HT1080 (cell line): ENCODE measurements around the gene C1orf167. TPM values are rescaled to one million over a fixed set of nuclear protein-coding genes. Genes with fewer than 3 reads are reported as not detected.

ENCODE experiments used
- DNase-seq: peaks from one replicate; pipeline ENCODE4 v3.0.0-alpha.2; 2015; ENCODE audit warnings: low read depth
- total RNA-seq: library from RNA; depleted of rRNA; stranded (reverse); fragments of >200 nt; shearing (Covaris generic); gene quantifications from 2 replicates; pipeline ENCODE4 v1.2.3, GENCODE V29; 2014; rRNA removed

The C1orf167 gene
- total RNA-seq, 1 experiment from 2014 or later, result not detected

DNA sequence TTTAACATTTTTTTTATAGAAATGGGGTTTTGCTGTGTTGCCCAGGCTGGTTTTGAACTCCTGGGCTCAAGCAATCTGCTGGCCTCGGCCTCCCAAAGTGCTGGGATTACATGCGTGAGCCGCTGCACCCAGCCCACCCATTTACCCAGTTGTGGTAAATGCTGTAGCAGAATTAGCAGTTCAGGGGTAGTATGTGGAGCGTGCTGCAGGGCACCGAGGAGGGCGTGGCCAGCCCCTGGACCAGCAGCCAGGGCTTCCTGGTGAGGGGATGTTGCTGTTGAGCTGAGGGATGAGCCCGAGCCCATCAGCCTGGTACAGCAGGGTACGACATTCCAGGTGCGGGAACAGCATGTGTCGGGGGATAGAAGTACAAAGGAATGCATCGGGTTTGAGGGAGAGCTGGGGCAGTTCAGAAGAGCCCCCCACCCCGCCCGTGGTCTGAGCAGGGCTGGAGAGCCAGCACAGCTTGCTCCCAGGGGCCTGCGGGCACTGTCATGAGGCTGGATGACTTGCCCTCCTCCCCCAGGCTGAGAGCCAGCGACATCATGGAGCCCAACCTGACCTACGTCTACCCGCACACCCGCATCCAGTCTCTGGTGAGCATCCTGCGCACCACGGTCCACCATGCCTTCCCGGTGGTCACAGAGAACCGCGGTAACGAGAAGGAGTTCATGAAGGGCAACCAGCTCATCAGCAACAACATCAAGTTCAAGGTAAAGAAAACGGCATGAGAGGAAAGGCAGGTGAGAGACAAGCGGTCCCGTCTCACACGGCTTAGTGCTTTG is 73.6 kb downstream of the C1orf167 start:
- DNase-seq, result no peak

DNA sequence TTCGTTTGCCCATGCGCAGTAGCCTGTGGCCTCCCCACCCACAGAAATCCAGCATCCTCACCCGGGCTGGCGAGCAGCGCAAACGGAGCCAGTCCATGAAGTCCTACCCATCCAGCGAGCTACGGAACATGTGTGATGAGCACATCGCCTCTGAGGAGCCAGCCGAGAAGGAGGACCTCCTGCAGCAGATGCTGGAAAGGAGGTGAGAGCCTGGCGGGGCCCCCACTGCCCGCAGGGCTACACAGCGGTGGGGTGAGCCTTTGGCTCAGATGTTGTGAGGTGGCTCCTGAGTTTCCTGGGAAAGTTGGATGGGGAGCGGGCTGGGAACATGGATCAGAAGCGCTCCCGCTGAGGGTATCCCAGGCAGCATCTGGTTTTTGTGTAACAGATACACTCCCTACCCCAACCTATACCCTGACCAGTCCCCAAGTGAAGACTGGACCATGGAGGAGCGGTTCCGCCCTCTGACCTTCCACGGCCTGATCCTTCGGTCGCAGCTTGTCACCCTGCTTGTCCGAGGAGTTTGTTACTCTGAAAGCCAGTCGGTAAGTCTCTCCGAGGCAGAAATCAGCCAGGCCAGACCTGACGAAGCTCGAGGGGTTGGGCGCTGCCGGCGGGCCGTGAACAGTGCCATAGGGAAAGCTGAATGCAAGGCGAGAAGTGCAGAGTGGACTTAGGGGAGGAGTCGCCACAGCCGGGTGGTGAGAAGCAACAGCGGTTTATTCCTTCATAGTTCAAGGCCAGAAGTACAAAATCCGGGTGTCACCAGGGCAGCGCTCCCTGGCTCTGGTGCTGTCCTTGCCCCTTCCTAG is 75.2 kb downstream of the C1orf167 start:
- DNase-seq, result no peak

DNA sequence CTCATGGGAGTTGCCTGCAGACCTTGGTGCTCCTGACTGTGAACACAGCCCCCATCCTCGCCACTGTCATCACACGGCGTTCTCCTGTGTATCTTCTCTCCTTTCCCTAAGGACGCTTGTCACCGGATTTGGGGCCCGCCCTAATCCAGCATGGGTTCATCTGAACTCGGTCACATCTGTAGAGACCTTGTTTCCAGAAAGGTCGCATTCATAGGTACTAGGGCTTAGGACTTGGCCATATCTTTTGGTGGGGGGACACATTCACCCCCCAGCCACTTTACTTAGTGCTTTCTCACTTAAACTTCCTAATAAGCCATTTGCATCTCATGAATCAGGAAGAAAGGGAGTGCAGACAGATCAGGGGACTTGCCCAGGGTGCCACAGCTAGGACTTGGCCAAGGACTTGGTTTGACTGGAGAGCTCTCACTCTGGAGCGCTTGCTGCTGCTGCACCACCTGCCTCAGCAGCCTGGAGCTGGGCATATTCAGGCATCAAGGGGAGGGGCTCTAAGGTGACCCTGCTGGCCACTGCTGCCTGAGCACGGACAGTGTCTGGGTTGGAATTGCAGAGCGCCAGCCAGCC is 75.9 kb downstream of the C1orf167 start:
- DNase-seq, result no peak

DNA sequence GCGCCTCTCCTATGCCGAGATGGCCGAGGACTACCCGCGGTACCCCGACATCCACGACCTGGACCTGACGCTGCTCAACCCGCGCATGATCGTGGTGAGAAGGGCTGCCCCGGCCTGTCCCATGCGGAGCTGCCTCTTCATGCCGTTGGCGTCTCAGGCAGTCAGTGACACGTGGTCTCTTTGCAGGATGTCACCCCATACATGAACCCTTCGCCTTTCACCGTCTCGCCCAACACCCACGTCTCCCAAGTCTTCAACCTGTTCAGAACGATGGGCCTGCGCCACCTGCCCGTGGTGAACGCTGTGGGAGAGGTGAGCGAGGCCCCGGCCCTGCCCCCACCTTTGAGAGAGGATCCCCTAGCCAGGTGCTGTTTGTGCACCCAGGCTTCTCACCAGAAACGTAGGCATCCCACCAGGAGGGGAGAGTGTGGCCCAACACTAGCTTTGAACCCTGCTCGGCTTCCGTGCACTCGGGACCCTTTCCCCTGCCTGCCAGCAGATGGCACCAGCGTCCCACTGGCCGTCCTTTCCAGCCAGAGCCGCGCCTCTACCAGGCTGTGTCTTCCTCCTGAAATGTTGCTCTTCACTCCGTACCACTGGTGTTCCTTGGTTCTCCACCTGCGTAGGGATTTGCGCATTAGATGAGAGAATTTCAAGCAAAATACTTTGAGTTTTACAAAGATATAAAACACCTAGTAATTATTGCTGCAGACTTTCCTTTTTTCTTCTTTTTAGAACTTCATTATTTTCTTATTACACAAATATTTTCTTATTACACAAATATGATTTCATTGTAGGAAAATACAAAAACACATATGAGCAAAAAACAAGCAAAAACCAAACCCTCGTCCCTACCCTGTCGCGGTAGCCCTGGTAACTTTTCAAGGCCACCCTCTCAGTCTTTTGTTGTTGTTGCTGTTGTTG is 76.6 kb downstream of the C1orf167 start:
- peak; percentile 52 for DNase-seq

Other genes with a start within 250 kb of the C1orf167 start
- gene FBXO2, start 107.8 kb upstream of the C1orf167 start, total RNA-seq, result 0.13 TPM in 1 of 2 replicates, not detected in the other
- 0.73 and 2.2 TPM in 2 replicates for gene FBXO44, start 107.3 kb upstream of the C1orf167 start, total RNA-seq
- gene FBXO6, start 98.0 kb upstream of the C1orf167 start, total RNA-seq, result 8.5 and 9.4 TPM in 2 replicates
- gene MAD2L2, start 81.0 kb upstream of the C1orf167 start, total RNA-seq, result 70.5 and 72.2 TPM in 2 replicates
- gene DRAXIN, start 70.5 kb upstream of the C1orf167 start, total RNA-seq, result 0.32 and 0.57 TPM in 2 replicates
- 69.3 and 73.9 TPM in 2 replicates for gene AGTRAP, start 26.1 kb upstream of the C1orf167 start, total RNA-seq
- gene MTHFR, start 43.8 kb downstream of the C1orf167 start, total RNA-seq, result 2.9 and 5.8 TPM in 2 replicates
- gene CLCN6, start 44.0 kb downstream of the C1orf167 start, total RNA-seq, result 6.4 and 10.0 TPM in 2 replicates
- not detected in 2 replicates for gene NPPA, start 85.6 kb downstream of the C1orf167 start, total RNA-seq
- gene NPPB, start 96.8 kb downstream of the C1orf167 start, total RNA-seq, result not detected in 2 replicates
- 62.1 and 78.4 TPM in 2 replicates for gene KIAA2013, start 164.2 kb downstream of the C1orf167 start, total RNA-seq
- 66.4 and 72.4 TPM in 2 replicates for gene PLOD1, start 172.5 kb downstream of the C1orf167 start, total RNA-seq
- 76.2 and 78.2 TPM in 2 replicates for gene MFN2, start 218.3 kb downstream of the C1orf167 start, total RNA-seq